ENCODE data around the gene NFU1. TPM values are rescaled to one million over a fixed set of nuclear protein-coding genes. Genes with fewer than 3 reads are reported as not detected.

Gene NFU1
- total RNA-seq, 4 donors from 2014 or later, result 82.3 to 206 (median 117) TPM

GRCh38 chr2:69400121-69400520, 37.1 kb downstream of the NFU1 start:
- no peak for TF ChIP-seq CTCF (IDR thresholded peaks at IDR 0.05; ENCODE audit: low read depth)

DNA sequence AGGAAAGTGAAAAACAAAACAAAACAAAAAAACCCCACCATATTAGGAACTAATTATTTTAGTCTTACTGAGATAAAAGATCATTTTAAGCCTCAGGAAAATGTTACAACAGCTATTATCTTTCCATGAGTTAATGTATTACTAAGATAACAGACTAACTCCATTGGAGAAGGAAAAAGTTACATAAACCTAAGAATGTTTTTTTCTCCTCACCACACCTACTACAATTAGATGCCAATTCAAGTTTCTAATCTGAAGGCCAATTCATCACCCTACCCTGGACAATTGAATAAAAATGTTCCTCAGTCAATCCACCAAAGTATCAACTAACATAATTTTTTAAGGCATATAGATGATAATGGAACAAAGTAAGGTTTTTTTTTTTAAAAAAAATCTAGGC, 40.0 kb downstream of the NFU1 start:
- no peak for TF ChIP-seq CTCF (IDR thresholded peaks at IDR 0.05; ENCODE audit: low read depth)

DNA sequence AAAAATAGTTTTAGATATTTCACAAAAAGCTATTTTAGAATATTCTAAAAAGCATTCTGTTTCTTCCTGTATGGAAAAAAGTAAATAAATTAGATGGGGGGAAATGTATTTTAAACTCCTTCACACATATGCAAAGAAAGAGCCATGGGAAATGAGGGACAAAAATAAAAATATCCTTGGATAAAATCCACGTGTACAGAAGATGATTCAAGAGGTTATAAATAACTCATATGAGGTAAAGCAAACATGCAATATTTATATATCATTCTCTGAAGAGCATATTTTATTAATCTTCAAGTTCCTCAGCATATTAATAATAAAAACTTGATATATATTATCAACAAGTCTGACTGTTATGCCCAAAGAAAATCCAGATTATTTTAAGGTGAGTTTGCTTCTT, 41.4 kb downstream of the NFU1 start:
- TF ChIP-seq CTCF (IDR thresholded peaks at IDR 0.05; ENCODE audit: low read depth), result no peak

- no peak for TF ChIP-seq CTCF (IDR thresholded peaks at IDR 0.05; ENCODE audit: low read depth)
These were observed 43.3 kb downstream of the NFU1 start for GRCh38 chr2:69393963-69394362.

DNA sequence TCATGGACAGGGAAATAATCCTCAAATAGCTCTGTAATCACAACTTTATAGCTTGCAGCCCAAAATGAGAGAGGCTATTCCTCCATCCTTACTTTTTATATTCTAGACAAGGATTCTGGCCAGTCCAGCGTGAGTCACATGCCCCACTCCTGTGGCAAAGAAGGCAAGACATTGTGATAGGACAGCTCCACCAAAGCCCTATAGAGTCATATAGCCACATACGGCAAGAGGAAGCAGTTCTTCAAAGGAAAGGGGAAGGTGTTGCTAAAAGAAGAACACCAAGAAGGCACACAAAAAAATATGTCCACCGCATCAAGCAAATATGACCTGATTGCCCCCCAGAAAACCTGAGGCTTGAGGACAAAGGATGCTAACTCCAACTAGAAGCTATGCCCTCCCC, 46.8 kb downstream of the NFU1 start:
- TF ChIP-seq CTCF (IDR thresholded peaks at IDR 0.05; ENCODE audit: low read depth), result no peak

DNA sequence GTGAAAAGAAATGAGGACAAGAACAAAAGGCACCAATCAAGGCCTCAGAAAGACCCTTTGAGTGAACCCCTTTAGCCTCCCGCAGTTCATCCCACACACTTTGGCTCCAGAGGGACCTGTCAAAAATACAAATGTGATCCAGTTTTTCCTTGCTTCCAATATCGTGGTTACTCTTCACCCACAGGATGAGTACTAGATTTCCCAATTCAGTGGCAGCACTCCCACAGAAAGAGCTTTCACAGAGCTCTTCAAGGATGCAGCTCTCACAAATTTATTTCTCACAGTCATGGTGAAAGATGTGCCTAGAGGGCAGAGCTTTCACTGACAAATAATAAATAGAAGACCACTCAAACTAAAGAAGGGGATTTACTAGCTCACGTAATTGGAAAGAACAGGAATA, 47.2 kb downstream of the NFU1 start:
- TF ChIP-seq CTCF (IDR thresholded peaks at IDR 0.05; ENCODE audit: low read depth), result no peak

DNA sequence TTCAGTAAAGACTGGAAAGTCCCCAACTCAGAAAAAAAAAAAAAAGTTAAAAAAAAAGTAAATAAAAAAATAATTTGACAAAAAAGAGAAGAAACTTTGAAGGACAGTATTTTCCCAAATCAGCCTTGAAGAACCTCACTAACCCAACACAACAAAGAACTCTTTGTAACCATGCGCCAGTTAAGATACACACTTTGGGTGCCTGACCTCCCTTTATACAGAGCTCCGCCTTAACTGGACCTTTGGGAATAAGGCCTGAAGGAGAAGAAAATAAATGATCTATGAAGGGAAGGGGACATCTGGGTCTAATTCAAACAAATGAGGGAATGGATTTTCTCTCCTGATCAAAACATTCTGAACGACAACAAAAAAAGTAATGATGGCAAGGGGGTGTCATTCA, 48.0 kb downstream of the NFU1 start:
- no peak for TF ChIP-seq CTCF (IDR thresholded peaks at IDR 0.05; ENCODE audit: low read depth)

Data from subcutaneous adipose tissue (tissue), 4 donors.